PC-3 (cell line): ENCODE measurements around the gene DBNDD2. TPM values are rescaled to one million over a fixed set of nuclear protein-coding genes. Genes with fewer than 3 reads are reported as not detected.

Source experiments
- ATAC-seq: fragments of 200-7000 bp; cut with Tn5 transposase; 2 replicates; pipeline ENCODE4 v1.9.1; 2020; ENCODE audit warnings: mild to moderate bottlenecking, moderate library complexity
- BruUV-seq: library from RNA; stranded (reverse); fragments of 400-500 nt; replicated peaks from 2 replicates; lab custom pipeline; 2021; lab: Mats Ljungman, UMichigan
- CTCF ChIA-PET: fragments of 300-600 bp; sonication (Branson Sonifier 250); formaldehyde crosslinking; loops from one replicate; lab custom pipeline; 2022; ENCODE audit warnings: antibody characterized with exemption; lab: Charles Lee
- POLR2A ChIA-PET: fragments of 300-600 bp; sonication (Branson Sonifier 250); formaldehyde crosslinking; loops from one replicate; lab custom pipeline; 2022; ENCODE audit warnings: antibody characterized with exemption; ENCODE audit not compliant: unreplicated experiment; lab: Charles Lee
- DNase-seq: peaks from one replicate; pipeline ENCODE4 v3.0.0-alpha.2; 2015
- H2AFZ ChIP-seq: fragments of 300-600 bp; sonication (generic); 2 replicates; pipeline ENCODE4 v1.6.0; 2016; ENCODE audit warnings: antibody characterized with exemption, low read length
- H3F3A ChIP-seq: fragments of 300-600 bp; sonication (generic); one replicate; pipeline ENCODE4 v1.6.0; 2017; ENCODE audit warnings: antibody characterized with exemption, low read length, control low read depth, mild to moderate bottlenecking; ENCODE audit not compliant: unreplicated experiment
- H3K27ac ChIP-seq: fragments of 300-600 bp; sonication (generic); 2 replicates; pipeline ENCODE4 v1.5.1; 2016; ENCODE audit warnings: mild to moderate bottlenecking, low read length
- H3K27me3 ChIP-seq: fragments of 300-600 bp; sonication (generic); 2 replicates; pipeline ENCODE4 v1.6.1; 2016; ENCODE audit warnings: low read length, mixed read lengths
- H3K36me3 ChIP-seq: fragments of 300-600 bp; sonication (generic); 2 replicates; pipeline ENCODE4 v1.6.1; 2016; ENCODE audit warnings: low read depth, mixed run types, low read length, mixed read lengths
- H3K4me1 ChIP-seq: fragments of 300-600 bp; sonication (generic); 2 replicates; pipeline ENCODE4 v1.5.1; 2016; ENCODE audit warnings: low read length; ENCODE audit not compliant: insufficient read depth
- H3K4me2 ChIP-seq: fragments of 300-600 bp; sonication (generic); 2 replicates; pipeline ENCODE4 v1.6.0; 2016; ENCODE audit warnings: low read length
- H3K4me3 ChIP-seq: fragments of 300-600 bp; sonication (generic); 2 replicates; pipeline ENCODE4 v1.5.1; 2016; ENCODE audit warnings: mild to moderate bottlenecking, low read length, mixed read lengths
- H3K79me2 ChIP-seq: fragments of 300-600 bp; sonication (generic); 2 replicates; pipeline ENCODE4 v1.6.1; 2017; ENCODE audit warnings: low read length, mixed read lengths
- H3K9ac ChIP-seq: fragments of 300-600 bp; sonication (generic); 2 replicates; pipeline ENCODE4 v1.6.0; 2016; ENCODE audit warnings: mild to moderate bottlenecking, low read length
- H3K9me2 ChIP-seq: fragments of 300-600 bp; sonication (generic); replicated peaks from 2 replicates; pipeline ENCODE4 v1.6.1; 2016; ENCODE audit warnings: mixed run types, low read length, mixed read lengths
- H3K9me3 ChIP-seq: fragments of 300-600 bp; sonication (generic); 2 replicates; pipeline ENCODE4 v1.6.1; 2016; ENCODE audit warnings: low read length, mixed read lengths
- H4K20me1 ChIP-seq: fragments of 300-600 bp; sonication (generic); 2 replicates; pipeline ENCODE4 v1.6.1; 2016; ENCODE audit warnings: low read length, mixed read lengths
- EZH2 ChIP-seq: fragments of 300-600 bp; sonication (generic); IDR thresholded peaks from one replicate; pipeline ENCODE4 v1.6.1; 2017; ENCODE audit warnings: antibody characterized with exemption, mild to moderate bottlenecking, low read length; ENCODE audit not compliant: unreplicated experiment
- EZH2phosphoT487 ChIP-seq: fragments of 300-600 bp; sonication (generic); IDR thresholded peaks from 2 replicates; pipeline ENCODE4 v1.6.1; 2018; ENCODE audit warnings: mild to moderate bottlenecking, antibody characterized with exemption, low read length, borderline replicate concordance
- intact Hi-C: fragments of 100-400 bp; cut with micrococcal nuclease; formaldehyde crosslinking; loops from 2 replicates; pipeline ENCODE4 v1.9.0; 2023
- microRNA-seq: library from miRNA; unstranded; fragments of <30 nt; microRNA quantifications from one replicate; pipeline ENCODE4 v1.1.0, GENCODE V29; 2020; ENCODE audit not compliant: unreplicated experiment
- total RNA-seq: library from RNA; depleted of rRNA; stranded (reverse); fragments of >200 nt; gene quantifications from 2 replicates; pipeline ENCODE4 v1.2.3, GENCODE V29; 2014; rRNA removed
- TF ChIP-seq, protein P1 (sequence below): fragments of 300-600 bp; sonication (generic); conservative IDR thresholded peaks from 2 replicates; pipeline ENCODE4 v1.5.1; 2017; ENCODE audit warnings: antibody characterized with exemption, low read depth, mild to moderate bottlenecking, low read length

The DBNDD2 gene
- total RNA-seq, 1 experiment from 2014 or later, result 8.5 TPM

DNA sequence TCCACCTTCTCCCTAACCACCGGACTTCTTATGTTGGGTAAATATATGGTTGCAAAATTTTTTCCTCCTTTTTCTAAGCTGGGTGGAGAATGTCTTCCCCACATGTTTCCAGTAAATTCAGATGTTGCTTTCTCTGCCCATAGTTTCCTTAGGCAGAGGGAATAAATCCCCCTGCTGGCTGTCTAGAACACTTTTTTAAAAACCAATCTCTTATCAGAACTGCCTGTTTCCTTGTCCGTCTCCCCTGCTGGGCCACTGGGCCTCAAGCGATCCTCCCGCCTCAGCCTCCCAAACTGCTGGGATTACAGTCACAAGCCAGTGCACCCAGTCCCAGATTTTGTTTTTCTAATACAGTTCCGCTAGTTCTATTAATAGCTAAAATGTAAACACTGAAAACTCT lies 51.5 kb downstream of the DBNDD2 start:
- Histone ChIP-seq H2AFZ (no peak overlapping the region), H3K9me3 (no peaks in the 10 kb centered on the region), H4K20me1 (no peaks in the 10 kb centered on the region), H3F3A (no peaks in the 10 kb centered on the region), H3K4me2 (no peak overlapping the region), H3K79me2 (no peaks in the 10 kb centered on the region), H3K9ac (no peak overlapping the region), H3K4me3 (no peak overlapping the region), H3K9me2 (no peaks in the 10 kb centered on the region), H3K36me3 (no peaks in the 10 kb centered on the region), H3K27me3 (peaks cover 18% of the 10 kb centered on the region), H3K27ac (no peak overlapping the region), H3K4me1 (no peaks in the 10 kb centered on the region)
- peak; percentile 71 for ATAC-seq
- TF ChIP-seq EZH2 (no peak), EZH2phosphoT487 (no peak)
- TF ChIP-seq, protein P1, sequence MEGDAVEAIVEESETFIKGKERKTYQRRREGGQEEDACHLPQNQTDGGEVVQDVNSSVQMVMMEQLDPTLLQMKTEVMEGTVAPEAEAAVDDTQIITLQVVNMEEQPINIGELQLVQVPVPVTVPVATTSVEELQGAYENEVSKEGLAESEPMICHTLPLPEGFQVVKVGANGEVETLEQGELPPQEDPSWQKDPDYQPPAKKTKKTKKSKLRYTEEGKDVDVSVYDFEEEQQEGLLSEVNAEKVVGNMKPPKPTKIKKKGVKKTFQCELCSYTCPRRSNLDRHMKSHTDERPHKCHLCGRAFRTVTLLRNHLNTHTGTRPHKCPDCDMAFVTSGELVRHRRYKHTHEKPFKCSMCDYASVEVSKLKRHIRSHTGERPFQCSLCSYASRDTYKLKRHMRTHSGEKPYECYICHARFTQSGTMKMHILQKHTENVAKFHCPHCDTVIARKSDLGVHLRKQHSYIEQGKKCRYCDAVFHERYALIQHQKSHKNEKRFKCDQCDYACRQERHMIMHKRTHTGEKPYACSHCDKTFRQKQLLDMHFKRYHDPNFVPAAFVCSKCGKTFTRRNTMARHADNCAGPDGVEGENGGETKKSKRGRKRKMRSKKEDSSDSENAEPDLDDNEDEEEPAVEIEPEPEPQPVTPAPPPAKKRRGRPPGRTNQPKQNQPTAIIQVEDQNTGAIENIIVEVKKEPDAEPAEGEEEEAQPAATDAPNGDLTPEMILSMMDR, result peak; percentile 58; the same call in 1 of the 2 replicates
- ChIA-PET POLR2A (interaction anchor here (0.6 kb wide), 1 partner anchor 312 kb away, joined by 4 read pairs; no protein-coding TSS in a partner anchor), CTCF (interaction anchor here (0.9 to 1.0 kb wide), 2 partner anchors 23 to 40 kb away, joined by 3 read pairs; no protein-coding TSS in a partner anchor)
- intact Hi-C loops, result loop anchor here (5.0 kb wide), 2 partner anchors 142 to 313 kb away; no protein-coding TSS in a partner anchor
- no TSS peak for BruUV-seq
- DNase-seq, result peak; percentile 41

Small RNA genes within 50 kb of the gene (microRNA-seq; reads per million reads assigned to microRNA genes)
- not detected for gene MIR6812

Other genes with a start within 250 kb of the DBNDD2 start
- gene PI3, start 233.4 kb upstream of the DBNDD2 start, total RNA-seq, result 175 and 188 TPM in 2 replicates
- not detected in 2 replicates for gene SEMG1, start 201.3 kb upstream of the DBNDD2 start, total RNA-seq
- not detected in 2 replicates for gene SEMG2, start 186.9 kb upstream of the DBNDD2 start, total RNA-seq
- gene SLPI, start 153.7 kb upstream of the DBNDD2 start, total RNA-seq, result 186 and 207 TPM in 2 replicates
- gene RBPJL, start 101.4 kb upstream of the DBNDD2 start, total RNA-seq, result not detected in 2 replicates
- gene MATN4, start 100.0 kb upstream of the DBNDD2 start, total RNA-seq, result 0.33 TPM in 1 of 2 replicates, not detected in the other
- gene SDC4, start 59.9 kb upstream of the DBNDD2 start, total RNA-seq, result 134 and 167 TPM in 2 replicates
- 32.5 and 45.2 TPM in 2 replicates for gene SYS1, start 45.1 kb upstream of the DBNDD2 start, total RNA-seq
- gene TP53TG5, start 30.0 kb upstream of the DBNDD2 start, total RNA-seq, result not detected in 2 replicates
- 101 and 129 TPM in 2 replicates for gene PIGT, start 7.9 kb downstream of the DBNDD2 start, total RNA-seq
- not detected in 2 replicates for gene WFDC2, start 61.5 kb downstream of the DBNDD2 start, total RNA-seq
- not detected in 2 replicates for gene SPINT3, start 107.3 kb downstream of the DBNDD2 start, total RNA-seq
- not detected in 2 replicates for gene WFDC6, start 131.2 kb downstream of the DBNDD2 start, total RNA-seq
- not detected in 2 replicates for gene EPPIN, start 139.1 kb downstream of the DBNDD2 start, total RNA-seq
- not detected in 2 replicates for gene WFDC8, start 171.0 kb downstream of the DBNDD2 start, total RNA-seq
- not detected in 2 replicates for gene WFDC10A, start 221.4 kb downstream of the DBNDD2 start, total RNA-seq
- gene WFDC9, start 223.0 kb downstream of the DBNDD2 start, total RNA-seq, result not detected in 2 replicates